Middle frontal gyrus (tissue), 1 donor: ENCODE data around the gene AGK.
"Not testable (repeated sequence)": the region's sequence is repeated elsewhere in the genome, so short reads cannot be mapped to it uniquely, and the experiment has no call there.

Source experiments
- DNase-seq: peaks from one replicate; pipeline ENCODE4 v3.0.0-alpha.2; 2015; ENCODE audit warnings: low spot score; ENCODE audit errors: extremely low spot score

The AGK gene

GRCh38 chr7:141646826-141647480 is 95.7 kb downstream of the AGK start:
- no peak for DNase-seq

- DNase-seq: not testable (repeated sequence)
Observed at GRCh38 chr7:141647701-141648100, 96.5 kb downstream of the AGK start.

DNA sequence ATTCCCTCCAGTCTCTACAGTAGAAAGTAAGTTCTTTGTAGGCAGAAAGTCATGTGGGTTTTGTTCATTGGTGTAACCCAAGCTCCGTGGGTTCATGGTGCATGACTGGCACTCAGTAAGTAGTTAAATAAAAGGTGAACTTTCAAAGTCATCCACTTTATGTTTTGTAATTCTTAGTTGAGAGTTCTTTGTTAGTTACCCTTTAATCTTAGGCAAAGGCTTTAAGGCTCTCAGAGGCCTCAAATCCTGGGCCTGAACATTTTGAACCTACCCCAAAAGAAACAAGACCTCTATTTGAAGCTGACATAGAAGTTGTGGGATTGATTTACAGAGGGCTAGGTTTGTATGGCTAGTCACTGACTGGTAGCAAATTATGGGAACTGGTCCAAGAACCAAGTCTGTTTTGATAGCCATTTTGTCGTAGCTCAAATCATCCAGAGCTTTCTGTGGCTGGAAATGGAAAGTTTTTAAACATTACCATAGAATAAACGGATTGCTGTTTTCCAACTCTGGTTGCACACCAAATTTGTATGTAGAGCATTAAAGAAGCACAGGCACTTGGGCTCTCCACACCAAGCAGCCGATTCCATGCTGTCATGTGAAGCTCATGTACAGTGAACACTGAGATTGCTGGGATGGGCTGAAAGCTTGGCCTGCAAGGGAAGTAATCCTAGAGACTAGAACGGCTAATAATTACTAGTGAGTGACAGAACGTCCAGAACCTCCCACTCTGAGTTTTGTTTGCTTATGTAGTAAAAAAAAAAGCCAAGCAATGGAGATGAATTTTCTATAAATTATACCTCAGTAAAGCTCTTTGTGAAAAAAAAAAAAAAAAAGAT is 97.3 kb downstream of the AGK start:
- no peak for DNase-seq

- no peak for DNase-seq
Observed at GRCh38 chr7:141649137-141649864, 98.1 kb downstream of the AGK start.

DNA sequence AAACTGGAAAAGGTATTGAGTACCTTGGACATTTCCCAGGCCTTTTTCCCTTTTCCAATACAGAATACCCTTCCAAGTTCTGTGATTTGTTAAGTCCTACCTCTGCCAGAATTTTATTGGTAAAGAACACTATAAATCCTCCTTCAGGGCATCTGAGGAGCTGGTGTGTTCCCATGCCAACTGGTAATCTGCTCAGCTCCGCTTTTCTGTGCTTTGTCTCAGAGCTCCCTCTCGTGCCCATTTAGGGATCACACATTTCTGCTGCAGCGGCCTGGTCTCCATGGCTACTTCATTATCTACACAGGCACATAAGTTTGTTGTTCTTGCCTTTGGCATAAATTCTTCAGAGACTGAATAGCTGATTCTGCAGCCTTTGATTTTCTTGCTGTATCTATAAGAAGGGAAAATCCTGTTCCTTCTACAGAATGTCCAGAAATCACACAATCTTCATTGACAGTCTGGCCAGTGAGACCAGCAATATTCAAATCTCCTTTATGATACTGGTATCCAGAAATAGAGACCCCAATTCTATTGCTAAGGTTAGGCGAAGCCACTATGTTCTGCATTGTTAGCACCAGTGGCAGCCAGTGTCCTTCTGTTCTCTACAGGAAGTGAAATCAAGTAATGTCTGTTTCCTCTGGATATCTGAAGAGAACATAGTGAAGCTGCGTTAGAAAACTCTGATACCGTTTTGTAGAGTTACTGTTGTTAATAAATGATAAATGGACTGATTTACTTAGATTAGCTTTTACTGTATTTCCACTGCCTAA is 98.8 kb downstream of the AGK start:
- DNase-seq: peak; percentile 83

- DNase-seq: no peak
Observed at GRCh38 chr7:141651417-141651816, 100.2 kb downstream of the AGK start.

- no peak for DNase-seq
Observed at GRCh38 chr7:141652691-141653090, 101.5 kb downstream of the AGK start.

- peak; percentile 66 for DNase-seq
Observed at GRCh38 chr7:141654551-141654950, 103.3 kb downstream of the AGK start.

DNA sequence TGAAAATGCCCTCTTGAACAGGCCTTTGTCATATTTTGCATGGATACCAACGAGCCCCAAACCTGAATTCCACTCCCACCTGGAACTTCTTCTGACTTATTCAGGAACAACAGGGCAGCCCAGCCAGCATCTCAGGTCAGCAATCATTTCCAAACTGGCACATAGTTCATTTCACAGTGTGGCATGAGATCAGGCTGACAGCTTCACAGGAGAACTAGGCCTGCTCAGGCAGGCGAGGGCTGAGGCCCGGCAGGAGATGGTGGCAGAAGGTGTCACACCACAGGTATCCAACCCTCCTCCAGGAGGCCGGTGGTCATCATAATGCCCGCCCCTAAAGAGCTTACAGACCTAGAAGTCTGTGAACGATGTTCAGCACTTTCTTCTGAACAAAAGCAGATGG is 108.3 kb downstream of the AGK start:
- no peak for DNase-seq

- DNase-seq: no peak
Observed at GRCh38 chr7:141660259-141660658, 109.0 kb downstream of the AGK start.

GRCh38 chr7:141663081-141663849 is 112.1 kb downstream of the AGK start:
- DNase-seq: no peak

- no peak for DNase-seq
Observed at GRCh38 chr7:141664450-141664849, 113.2 kb downstream of the AGK start.

GRCh38 chr7:141665208-141666035 is 114.2 kb downstream of the AGK start:
- no peak for DNase-seq

DNA sequence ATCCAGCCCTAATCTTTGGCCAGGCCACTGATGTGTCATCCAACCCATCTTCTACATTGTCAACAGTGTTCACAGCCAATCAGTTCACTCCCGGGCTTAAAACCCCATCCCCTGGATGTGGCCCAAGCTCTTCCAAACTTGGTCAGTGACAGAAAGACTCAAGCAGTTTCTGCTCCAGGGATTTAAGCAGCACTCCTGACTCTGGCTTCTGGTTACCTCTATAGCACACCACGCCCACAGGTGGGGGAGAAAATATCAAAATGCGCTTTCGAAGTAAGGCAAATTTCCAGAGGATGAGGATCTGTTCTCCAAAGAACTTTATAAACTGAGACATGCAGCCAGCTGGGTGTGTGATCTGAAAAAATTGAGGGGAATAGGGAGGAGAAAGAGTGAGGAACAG is 114.9 kb downstream of the AGK start:
- no peak for DNase-seq

- DNase-seq: no peak
Observed at GRCh38 chr7:141668853-141669252, 117.6 kb downstream of the AGK start.

DNA sequence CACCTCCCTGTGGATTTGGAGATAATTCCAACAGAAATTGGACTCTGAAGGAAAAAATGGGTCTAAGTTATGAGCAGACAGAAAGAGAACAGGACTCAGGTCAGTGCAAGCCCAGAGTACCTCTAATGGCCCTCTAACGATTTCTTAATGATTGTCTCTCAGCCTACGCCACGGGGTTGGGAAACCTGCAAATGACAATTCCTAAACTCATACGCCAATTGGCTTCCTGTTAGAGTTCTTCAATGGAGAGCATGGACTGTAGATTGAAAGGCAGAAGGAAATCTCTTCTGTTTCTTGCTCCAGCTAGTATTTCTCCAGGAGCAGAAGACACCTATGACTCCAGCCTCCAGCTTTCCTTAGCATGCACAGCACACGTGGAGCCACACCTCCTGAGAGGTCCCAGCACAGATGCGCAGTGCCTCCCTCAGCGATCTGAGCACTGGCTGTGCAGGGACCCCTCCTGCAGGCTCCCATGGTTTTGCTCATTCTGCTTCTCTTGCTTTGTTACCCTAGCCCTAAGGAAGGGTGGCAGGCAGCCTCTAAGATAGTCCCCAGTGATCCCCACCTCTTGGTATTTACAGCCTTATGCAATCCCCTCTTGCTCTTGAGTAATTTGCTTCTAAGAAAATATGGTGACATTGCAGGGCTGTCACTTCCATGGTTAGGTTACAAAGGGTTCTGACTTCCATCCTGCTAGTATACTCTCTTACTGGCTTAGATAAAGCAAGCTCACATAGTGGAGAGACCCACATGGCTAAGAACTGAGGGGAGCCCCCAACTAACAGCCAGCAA is 120.7 kb downstream of the AGK start:
- DNase-seq: no peak

DNA sequence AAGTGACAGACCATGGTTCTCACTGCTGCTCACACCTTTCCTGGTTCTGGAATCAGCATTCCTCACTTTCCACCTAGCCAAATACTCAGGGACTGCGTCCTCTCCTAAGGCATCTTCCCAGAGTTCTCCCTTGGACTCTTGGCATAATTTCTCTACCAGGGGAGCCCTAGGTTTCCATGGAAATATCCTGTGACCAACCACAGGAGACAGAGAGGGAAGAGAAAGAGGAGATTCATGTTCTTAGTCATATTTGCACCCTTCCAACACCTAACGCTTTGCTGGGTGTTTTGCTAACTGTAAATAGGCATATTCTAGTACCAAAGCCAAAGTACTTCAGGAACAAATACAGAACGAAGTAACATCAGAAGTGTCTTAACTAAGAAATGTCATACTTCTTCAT is 122.1 kb downstream of the AGK start:
- no peak for DNase-seq

- no peak for DNase-seq
Observed at GRCh38 chr7:141674171-141674671, 123.0 kb downstream of the AGK start.

DNA sequence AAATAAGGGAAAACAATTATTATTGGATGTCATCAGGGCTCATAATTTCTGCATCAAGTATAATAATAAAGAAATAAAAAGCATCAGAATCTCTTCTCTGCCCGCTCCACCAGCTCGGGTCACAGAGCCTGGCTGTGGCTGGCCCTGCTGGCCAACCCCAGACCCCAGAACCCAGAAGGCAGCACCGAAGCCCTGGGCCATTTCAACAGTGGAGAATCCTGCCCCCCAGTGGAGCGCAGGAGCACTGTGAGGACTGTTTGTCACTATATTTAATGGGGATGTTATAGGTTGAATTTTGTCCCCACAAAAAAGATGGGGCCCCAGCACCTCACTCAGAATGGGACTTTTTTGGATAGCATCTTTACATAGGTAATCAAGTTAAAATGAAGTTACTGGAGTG is 123.5 kb downstream of the AGK start:
- no peak for DNase-seq
